Measurements from ENCODE around the gene SPEG.
"Not testable (repeated sequence)": the region's sequence is repeated elsewhere in the genome, so short reads cannot be mapped to it uniquely, and the experiment has no call there.

Gene SPEG

DNA sequence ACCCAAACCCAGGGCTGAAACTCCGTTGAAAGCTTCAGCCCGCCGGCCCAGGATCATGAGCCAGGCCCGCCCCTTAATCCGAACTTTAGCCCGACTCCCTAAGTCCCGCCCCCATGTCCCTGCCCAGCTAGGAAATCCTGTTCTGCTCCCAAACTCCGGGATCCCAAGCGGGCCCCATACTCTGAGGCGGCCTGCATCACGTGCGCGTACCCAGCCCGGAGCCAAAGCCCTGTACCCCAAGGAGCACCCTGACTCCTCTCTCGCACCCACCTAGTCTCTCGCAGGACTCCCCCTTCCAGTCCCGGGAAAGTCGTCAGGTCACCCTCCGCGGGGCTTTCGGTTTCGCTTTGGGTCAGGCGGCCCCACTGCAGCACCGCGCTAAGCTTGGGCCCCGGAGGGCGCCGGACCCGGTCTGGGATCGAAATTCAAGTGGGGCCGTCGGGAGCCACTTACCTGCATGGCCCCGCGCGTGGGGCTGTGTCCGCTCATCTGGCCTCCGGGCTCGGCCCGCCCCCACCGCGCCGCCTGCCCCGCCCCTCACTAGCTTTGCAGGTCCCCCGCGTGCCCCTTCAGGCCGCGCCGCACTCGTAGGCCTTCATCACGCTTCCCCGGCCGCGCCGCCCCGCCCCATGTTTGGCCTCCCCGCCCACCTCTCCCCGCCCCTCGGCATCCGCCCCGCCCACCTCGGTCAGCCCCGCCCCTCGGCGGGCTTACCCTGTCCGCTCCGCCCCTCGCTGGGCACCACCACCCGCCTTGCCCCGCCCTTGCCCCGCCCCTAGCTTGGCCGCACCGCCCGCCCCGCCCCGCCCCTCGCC lies 47.1 kb upstream of the SPEG start, which contains the start of gene DNPEP (continued):
- TF ChIP-seq, protein P1, sequence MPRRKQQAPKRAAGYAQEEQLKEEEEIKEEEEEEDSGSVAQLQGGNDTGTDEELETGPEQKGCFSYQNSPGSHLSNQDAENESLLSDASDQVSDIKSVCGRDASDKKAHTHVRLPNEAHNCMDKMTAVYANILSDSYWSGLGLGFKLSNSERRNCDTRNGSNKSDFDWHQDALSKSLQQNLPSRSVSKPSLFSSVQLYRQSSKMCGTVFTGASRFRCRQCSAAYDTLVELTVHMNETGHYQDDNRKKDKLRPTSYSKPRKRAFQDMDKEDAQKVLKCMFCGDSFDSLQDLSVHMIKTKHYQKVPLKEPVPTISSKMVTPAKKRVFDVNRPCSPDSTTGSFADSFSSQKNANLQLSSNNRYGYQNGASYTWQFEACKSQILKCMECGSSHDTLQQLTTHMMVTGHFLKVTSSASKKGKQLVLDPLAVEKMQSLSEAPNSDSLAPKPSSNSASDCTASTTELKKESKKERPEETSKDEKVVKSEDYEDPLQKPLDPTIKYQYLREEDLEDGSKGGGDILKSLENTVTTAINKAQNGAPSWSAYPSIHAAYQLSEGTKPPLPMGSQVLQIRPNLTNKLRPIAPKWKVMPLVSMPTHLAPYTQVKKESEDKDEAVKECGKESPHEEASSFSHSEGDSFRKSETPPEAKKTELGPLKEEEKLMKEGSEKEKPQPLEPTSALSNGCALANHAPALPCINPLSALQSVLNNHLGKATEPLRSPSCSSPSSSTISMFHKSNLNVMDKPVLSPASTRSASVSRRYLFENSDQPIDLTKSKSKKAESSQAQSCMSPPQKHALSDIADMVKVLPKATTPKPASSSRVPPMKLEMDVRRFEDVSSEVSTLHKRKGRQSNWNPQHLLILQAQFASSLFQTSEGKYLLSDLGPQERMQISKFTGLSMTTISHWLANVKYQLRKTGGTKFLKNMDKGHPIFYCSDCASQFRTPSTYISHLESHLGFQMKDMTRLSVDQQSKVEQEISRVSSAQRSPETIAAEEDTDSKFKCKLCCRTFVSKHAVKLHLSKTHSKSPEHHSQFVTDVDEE (CRISPR knock-in tag; IDR thresholded peaks at IDR 0.05): peak; percentile 30; the same call in 1 of the 2 replicates
- TF ChIP-seq, protein P2, sequence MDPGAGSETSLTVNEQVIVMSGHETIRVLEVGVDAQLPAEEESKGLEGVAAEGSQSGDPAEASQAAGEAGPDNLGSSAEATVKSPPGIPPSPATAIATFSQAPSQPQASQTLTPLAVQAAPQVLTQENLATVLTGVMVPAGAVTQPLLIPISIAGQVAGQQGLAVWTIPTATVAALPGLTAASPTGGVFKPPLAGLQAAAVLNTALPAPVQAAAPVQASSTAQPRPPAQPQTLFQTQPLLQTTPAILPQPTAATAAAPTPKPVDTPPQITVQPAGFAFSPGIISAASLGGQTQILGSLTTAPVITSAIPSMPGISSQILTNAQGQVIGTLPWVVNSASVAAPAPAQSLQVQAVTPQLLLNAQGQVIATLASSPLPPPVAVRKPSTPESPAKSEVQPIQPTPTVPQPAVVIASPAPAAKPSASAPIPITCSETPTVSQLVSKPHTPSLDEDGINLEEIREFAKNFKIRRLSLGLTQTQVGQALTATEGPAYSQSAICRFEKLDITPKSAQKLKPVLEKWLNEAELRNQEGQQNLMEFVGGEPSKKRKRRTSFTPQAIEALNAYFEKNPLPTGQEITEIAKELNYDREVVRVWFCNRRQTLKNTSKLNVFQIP (CRISPR knock-in tag; IDR thresholded peaks at IDR 0.05; ENCODE audit: borderline replicate concordance, low read depth): no peak
- no peak for TF ChIP-seq OSR1 (CRISPR knock-in tag; IDR thresholded peaks at IDR 0.05)
- TF ChIP-seq ZNF8 (CRISPR knock-in tag; IDR thresholded peaks at IDR 0.05): no peak
- no peak for TF ChIP-seq TCF4 (CRISPR knock-in tag; IDR thresholded peaks at IDR 0.05; ENCODE audit: borderline replicate concordance)
- no peak for TF ChIP-seq ZNF565 (CRISPR knock-in tag; conservative IDR thresholded peaks at IDR 0.05; ENCODE audit: low read depth)

DNA sequence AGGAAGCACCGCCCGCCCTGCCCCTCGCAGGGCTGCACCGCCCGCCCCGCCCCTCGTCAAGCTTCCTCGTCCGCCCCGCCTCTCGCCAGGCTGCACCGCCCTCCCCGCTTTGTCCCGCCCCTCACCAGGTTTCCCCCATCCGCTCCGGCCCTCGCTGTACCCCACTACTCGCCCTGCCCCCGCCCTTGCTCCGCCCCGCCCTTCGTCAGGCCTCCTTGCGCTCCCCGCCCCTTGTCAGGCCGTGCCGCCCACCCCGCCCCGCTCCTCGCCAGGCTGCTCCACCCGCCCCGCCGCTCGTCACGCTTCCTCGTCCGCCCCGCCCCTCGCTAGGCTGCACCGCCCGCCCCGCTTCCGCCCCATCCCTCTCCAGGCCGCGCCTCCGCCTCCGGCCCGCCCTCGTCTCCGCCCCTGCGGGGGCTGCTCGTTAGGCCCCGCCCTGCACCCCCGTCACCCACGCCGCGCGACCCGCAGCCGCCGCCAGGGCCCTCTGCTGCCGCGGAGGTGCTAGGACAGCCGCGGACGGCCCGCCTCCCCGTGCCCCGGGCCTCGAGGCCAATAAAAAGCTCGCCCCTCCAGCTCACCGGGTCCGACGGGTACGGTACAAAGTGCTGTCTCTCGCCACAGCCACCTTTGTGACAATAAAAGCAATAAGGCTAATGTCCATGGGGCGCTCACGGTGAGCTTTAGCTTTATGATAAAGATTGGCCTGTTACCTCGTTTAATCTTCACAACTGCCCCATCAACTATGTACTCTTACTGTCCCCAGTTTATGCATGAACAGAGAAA lies 46.3 kb upstream of the SPEG start:
- TF ChIP-seq BACH2 (CRISPR knock-in tag; IDR thresholded peaks at IDR 0.05; ENCODE audit: borderline replicate concordance) (no peak), CSDC2 (CRISPR knock-in tag; IDR thresholded peaks at IDR 0.05) (no peak), ZNF8 (CRISPR knock-in tag; IDR thresholded peaks at IDR 0.05) (no peak)
- TF ChIP-seq, protein P1 (CRISPR knock-in tag; IDR thresholded peaks at IDR 0.05): 0 out of 2 replicates have a peak, but pooled peaks have one; percentile 30
- ATAC-seq: peak; percentile 84

DNA sequence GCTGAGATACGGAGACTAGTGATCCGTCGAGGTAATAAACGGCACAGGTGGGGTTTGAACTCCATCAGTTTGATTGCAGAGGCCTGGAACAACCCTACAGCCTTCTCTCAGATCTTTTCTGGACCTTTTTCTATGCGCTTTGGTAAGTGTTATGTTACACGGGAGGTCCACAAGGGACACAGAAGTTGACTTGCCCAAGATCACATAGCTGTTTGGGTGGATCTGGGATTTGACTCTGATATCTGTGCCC lies 45.8 kb upstream of the SPEG start:
- no peak for TF ChIP-seq ZFP3 (CRISPR knock-in tag; IDR thresholded peaks at IDR 0.05)
- TF ChIP-seq, protein P3, sequence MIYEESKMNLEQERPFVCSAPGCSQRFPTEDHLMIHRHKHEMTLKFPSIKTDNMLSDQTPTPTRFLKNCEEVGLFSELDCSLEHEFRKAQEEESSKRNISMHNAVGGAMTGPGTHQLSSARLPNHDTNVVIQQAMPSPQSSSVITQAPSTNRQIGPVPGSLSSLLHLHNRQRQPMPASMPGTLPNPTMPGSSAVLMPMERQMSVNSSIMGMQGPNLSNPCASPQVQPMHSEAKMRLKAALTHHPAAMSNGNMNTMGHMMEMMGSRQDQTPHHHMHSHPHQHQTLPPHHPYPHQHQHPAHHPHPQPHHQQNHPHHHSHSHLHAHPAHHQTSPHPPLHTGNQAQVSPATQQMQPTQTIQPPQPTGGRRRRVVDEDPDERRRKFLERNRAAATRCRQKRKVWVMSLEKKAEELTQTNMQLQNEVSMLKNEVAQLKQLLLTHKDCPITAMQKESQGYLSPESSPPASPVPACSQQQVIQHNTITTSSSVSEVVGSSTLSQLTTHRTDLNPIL (CRISPR knock-in tag; IDR thresholded peaks at IDR 0.05; ENCODE audit: low read depth): no peak
- TF ChIP-seq, protein P2 (CRISPR knock-in tag; IDR thresholded peaks at IDR 0.05; ENCODE audit: borderline replicate concordance, low read depth): no peak
- no peak for TF ChIP-seq CSDC2 (CRISPR knock-in tag; IDR thresholded peaks at IDR 0.05)
- no peak for TF ChIP-seq ZFP30 (CRISPR knock-in tag; IDR thresholded peaks at IDR 0.05)
- no peak for TF ChIP-seq BACH2 (CRISPR knock-in tag; IDR thresholded peaks at IDR 0.05; ENCODE audit: borderline replicate concordance)
- ATAC-seq: no peak

DNA sequence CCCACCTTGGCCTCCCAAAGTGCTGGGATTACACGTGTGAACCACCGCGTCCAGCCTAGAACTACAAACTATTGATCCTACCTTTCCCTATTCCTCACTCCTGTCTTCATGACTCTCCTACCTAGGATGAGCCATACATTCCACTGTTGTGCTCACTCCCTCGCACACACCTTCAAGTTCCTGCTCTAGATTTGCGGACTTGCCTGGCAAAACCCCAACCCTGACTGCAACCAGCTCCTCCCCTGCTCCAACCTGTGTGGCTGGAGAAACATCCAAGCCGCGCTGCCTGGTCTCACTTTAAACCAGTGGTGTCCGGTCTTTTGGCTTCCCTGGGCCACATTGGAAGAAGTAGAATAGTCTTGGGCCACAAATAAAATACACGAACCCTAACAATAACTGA lies 41.9 kb upstream of the SPEG start:
- TF ChIP-seq ARNTL (CRISPR knock-in tag; IDR thresholded peaks at IDR 0.05; ENCODE audit: borderline replicate concordance, low read depth): no peak
- TF ChIP-seq ZNF8 (CRISPR knock-in tag; IDR thresholded peaks at IDR 0.05): no peak
- TF ChIP-seq, protein P2 (CRISPR knock-in tag; IDR thresholded peaks at IDR 0.05; ENCODE audit: borderline replicate concordance, low read depth): no peak
- no peak for TF ChIP-seq TCF4 (CRISPR knock-in tag; IDR thresholded peaks at IDR 0.05; ENCODE audit: borderline replicate concordance)
- no peak for TF ChIP-seq GLIS3 (CRISPR knock-in tag; IDR thresholded peaks at IDR 0.05)
- TF ChIP-seq OSR1 (CRISPR knock-in tag; IDR thresholded peaks at IDR 0.05): no peak
- TF ChIP-seq ISL1 (CRISPR knock-in tag; IDR thresholded peaks at IDR 0.05): no peak
- TF ChIP-seq RARB (CRISPR knock-in tag; IDR thresholded peaks at IDR 0.05): no peak
- no peak for TF ChIP-seq BACH2 (CRISPR knock-in tag; IDR thresholded peaks at IDR 0.05; ENCODE audit: borderline replicate concordance)
- TF ChIP-seq, protein P4, sequence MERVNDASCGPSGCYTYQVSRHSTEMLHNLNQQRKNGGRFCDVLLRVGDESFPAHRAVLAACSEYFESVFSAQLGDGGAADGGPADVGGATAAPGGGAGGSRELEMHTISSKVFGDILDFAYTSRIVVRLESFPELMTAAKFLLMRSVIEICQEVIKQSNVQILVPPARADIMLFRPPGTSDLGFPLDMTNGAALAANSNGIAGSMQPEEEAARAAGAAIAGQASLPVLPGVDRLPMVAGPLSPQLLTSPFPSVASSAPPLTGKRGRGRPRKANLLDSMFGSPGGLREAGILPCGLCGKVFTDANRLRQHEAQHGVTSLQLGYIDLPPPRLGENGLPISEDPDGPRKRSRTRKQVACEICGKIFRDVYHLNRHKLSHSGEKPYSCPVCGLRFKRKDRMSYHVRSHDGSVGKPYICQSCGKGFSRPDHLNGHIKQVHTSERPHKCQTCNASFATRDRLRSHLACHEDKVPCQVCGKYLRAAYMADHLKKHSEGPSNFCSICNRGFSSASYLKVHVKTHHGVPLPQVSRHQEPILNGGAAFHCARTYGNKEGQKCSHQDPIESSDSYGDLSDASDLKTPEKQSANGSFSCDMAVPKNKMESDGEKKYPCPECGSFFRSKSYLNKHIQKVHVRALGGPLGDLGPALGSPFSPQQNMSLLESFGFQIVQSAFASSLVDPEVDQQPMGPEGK (CRISPR knock-in tag; IDR thresholded peaks at IDR 0.05; ENCODE audit: borderline replicate concordance): no peak
- no peak for ATAC-seq

DNA sequence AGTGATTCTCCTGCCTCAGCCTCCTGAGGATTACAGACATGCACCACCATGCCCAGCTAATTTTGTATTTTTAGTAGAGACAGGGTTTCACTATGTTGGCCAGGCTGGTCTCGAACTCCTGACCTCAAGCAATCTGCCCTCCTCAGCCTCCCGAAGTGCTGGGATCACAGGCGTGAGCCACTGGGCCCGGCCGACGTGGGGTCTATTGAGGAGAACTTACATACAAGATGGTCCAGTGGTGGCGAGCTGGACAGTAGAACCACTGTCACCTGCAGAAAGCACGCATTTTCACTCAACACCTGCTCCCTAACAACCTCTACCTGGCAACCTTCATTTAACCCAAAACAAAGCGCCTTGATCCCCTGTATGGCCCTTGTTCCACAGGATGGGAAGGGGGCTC lies 39.6 kb upstream of the SPEG start:
- not testable (repeated sequence) for ATAC-seq

Data from SK-N-SH treated with all-trans-retinoic acid at 6 μM for 48 hours (cell line).